PC-3 (cell line): ENCODE measurements around the gene BCR. TPM values are rescaled to one million over a fixed set of nuclear protein-coding genes. Genes with fewer than 3 reads are reported as not detected.

Experiments used
- ATAC-seq: fragments of 200-7000 bp; cut with Tn5 transposase; 2 replicates; pipeline ENCODE4 v1.9.1; 2020; ENCODE audit warnings: mild to moderate bottlenecking, moderate library complexity
- BruUV-seq: library from RNA; stranded (reverse); fragments of 400-500 nt; replicated peaks from 2 replicates; lab custom pipeline; 2021; lab: Mats Ljungman, UMichigan
- CTCF ChIA-PET: fragments of 300-600 bp; sonication (Branson Sonifier 250); formaldehyde crosslinking; loops from one replicate; lab custom pipeline; 2022; ENCODE audit warnings: antibody characterized with exemption; lab: Charles Lee
- POLR2A ChIA-PET: fragments of 300-600 bp; sonication (Branson Sonifier 250); formaldehyde crosslinking; loops from one replicate; lab custom pipeline; 2022; ENCODE audit warnings: antibody characterized with exemption; ENCODE audit not compliant: unreplicated experiment; lab: Charles Lee
- DNase-seq: peaks from one replicate; pipeline ENCODE4 v3.0.0-alpha.2; 2015
- H2AFZ ChIP-seq: fragments of 300-600 bp; sonication (generic); 2 replicates; pipeline ENCODE4 v1.6.0; 2016; ENCODE audit warnings: antibody characterized with exemption, low read length
- H3F3A ChIP-seq: fragments of 300-600 bp; sonication (generic); one replicate; pipeline ENCODE4 v1.6.0; 2017; ENCODE audit warnings: antibody characterized with exemption, low read length, control low read depth, mild to moderate bottlenecking; ENCODE audit not compliant: unreplicated experiment
- H3K27ac ChIP-seq: fragments of 300-600 bp; sonication (generic); 2 replicates; pipeline ENCODE4 v1.5.1; 2016; ENCODE audit warnings: mild to moderate bottlenecking, low read length
- H3K27me3 ChIP-seq: fragments of 300-600 bp; sonication (generic); 2 replicates; pipeline ENCODE4 v1.6.1; 2016; ENCODE audit warnings: low read length, mixed read lengths
- H3K36me3 ChIP-seq: fragments of 300-600 bp; sonication (generic); 2 replicates; pipeline ENCODE4 v1.6.1; 2016; ENCODE audit warnings: low read depth, mixed run types, low read length, mixed read lengths
- H3K4me1 ChIP-seq: fragments of 300-600 bp; sonication (generic); 2 replicates; pipeline ENCODE4 v1.5.1; 2016; ENCODE audit warnings: low read length; ENCODE audit not compliant: insufficient read depth
- H3K4me2 ChIP-seq: fragments of 300-600 bp; sonication (generic); 2 replicates; pipeline ENCODE4 v1.6.0; 2016; ENCODE audit warnings: low read length
- H3K4me3 ChIP-seq: fragments of 300-600 bp; sonication (generic); 2 replicates; pipeline ENCODE4 v1.5.1; 2016; ENCODE audit warnings: mild to moderate bottlenecking, low read length, mixed read lengths
- H3K79me2 ChIP-seq: fragments of 300-600 bp; sonication (generic); 2 replicates; pipeline ENCODE4 v1.6.1; 2017; ENCODE audit warnings: low read length, mixed read lengths
- H3K9ac ChIP-seq: fragments of 300-600 bp; sonication (generic); 2 replicates; pipeline ENCODE4 v1.6.0; 2016; ENCODE audit warnings: mild to moderate bottlenecking, low read length
- H3K9me2 ChIP-seq: fragments of 300-600 bp; sonication (generic); replicated peaks from 2 replicates; pipeline ENCODE4 v1.6.1; 2016; ENCODE audit warnings: mixed run types, low read length, mixed read lengths
- H3K9me3 ChIP-seq: fragments of 300-600 bp; sonication (generic); 2 replicates; pipeline ENCODE4 v1.6.1; 2016; ENCODE audit warnings: low read length, mixed read lengths
- H4K20me1 ChIP-seq: fragments of 300-600 bp; sonication (generic); 2 replicates; pipeline ENCODE4 v1.6.1; 2016; ENCODE audit warnings: low read length, mixed read lengths
- EZH2 ChIP-seq: fragments of 300-600 bp; sonication (generic); IDR thresholded peaks from one replicate; pipeline ENCODE4 v1.6.1; 2017; ENCODE audit warnings: antibody characterized with exemption, mild to moderate bottlenecking, low read length; ENCODE audit not compliant: unreplicated experiment
- EZH2phosphoT487 ChIP-seq: fragments of 300-600 bp; sonication (generic); IDR thresholded peaks from 2 replicates; pipeline ENCODE4 v1.6.1; 2018; ENCODE audit warnings: mild to moderate bottlenecking, antibody characterized with exemption, low read length, borderline replicate concordance
- intact Hi-C: fragments of 100-400 bp; cut with micrococcal nuclease; formaldehyde crosslinking; loops from 2 replicates; pipeline ENCODE4 v1.9.0; 2023
- total RNA-seq: library from RNA; depleted of rRNA; stranded (reverse); fragments of >200 nt; gene quantifications from 2 replicates; pipeline ENCODE4 v1.2.3, GENCODE V29; 2014
- TF ChIP-seq, protein P1 (sequence below): fragments of 300-600 bp; sonication (generic); conservative IDR thresholded peaks from 2 replicates; pipeline ENCODE4 v1.5.1; 2017; ENCODE audit warnings: antibody characterized with exemption, low read depth, mild to moderate bottlenecking, low read length

The BCR gene
- total RNA-seq, 1 experiment from 2014 or later: 36.8 TPM

DNA sequence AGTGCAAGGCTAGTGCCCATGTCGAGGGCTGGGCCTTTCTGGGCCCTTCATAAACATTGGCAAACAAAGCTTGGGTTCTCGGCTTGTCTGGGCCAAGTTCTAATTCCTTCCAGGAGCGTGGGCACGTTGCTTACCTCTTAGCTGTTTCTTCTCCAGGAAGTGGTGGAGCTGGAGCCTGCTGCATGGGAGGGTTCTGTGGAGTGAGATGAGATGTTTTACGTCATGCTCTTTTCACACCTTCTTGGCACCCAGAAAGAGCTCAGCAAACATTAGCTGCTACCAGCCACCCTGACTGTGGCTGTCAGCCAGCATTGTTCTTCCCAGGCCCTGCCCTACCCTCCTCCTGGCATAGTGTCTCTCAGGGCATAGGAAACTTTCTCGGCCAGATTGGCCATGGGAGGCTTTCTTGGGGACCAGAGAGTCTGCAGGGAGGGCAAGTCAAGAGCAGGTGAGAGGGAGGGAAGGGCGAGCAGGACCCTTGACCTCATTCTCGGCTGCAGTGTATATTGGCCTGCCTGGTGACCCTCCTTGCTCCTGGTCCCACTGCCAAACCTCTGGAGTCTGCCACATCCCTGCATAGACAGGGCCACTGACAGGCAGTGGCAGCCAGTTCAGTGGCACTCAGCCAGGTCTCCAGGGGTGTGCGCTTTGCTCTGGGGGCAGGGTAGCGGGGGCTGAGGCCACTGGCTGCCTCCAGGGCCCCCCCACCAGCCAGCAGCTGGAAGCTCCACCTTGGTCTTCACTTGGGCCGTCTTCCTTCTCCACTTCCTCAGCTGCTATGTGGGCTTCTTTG, 98.8 kb downstream of the BCR start:
- no peak for TF ChIP-seq EZH2
- TF ChIP-seq, protein P1, sequence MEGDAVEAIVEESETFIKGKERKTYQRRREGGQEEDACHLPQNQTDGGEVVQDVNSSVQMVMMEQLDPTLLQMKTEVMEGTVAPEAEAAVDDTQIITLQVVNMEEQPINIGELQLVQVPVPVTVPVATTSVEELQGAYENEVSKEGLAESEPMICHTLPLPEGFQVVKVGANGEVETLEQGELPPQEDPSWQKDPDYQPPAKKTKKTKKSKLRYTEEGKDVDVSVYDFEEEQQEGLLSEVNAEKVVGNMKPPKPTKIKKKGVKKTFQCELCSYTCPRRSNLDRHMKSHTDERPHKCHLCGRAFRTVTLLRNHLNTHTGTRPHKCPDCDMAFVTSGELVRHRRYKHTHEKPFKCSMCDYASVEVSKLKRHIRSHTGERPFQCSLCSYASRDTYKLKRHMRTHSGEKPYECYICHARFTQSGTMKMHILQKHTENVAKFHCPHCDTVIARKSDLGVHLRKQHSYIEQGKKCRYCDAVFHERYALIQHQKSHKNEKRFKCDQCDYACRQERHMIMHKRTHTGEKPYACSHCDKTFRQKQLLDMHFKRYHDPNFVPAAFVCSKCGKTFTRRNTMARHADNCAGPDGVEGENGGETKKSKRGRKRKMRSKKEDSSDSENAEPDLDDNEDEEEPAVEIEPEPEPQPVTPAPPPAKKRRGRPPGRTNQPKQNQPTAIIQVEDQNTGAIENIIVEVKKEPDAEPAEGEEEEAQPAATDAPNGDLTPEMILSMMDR: no peak
- no peak for TF ChIP-seq EZH2phosphoT487
- peaks cover 22% of the 10 kb centered on the region for H3K4me1 ChIP-seq
- H3K27ac ChIP-seq: peak overlapping the region; percentile 39
- DNase-seq (peak; percentile 49), ATAC-seq (peak; percentile 63)
- H3K27me3 ChIP-seq: no peaks in the 10 kb centered on the region
- H3F3A ChIP-seq: no peaks in the 10 kb centered on the region
- no peak overlapping the region for H3K4me3 ChIP-seq
- no peaks in the 10 kb centered on the region for H3K79me2 ChIP-seq
- H4K20me1 ChIP-seq: no peaks in the 10 kb centered on the region
- CTCF ChIA-PET: interaction anchor here (0.9 to 1.2 kb wide), 5 partner anchors 10 to 107 kb away, joined by 3 to 4 read pairs (median 3); partner anchors contain the start of gene BCR
- H3K9me2 ChIP-seq: no peaks in the 10 kb centered on the region
- H2AFZ ChIP-seq: no peak overlapping the region
- no peaks in the 10 kb centered on the region for H3K9me3 ChIP-seq
- POLR2A ChIA-PET: no interaction called here
- no peaks in the 10 kb centered on the region for H3K36me3 ChIP-seq
- H3K4me2 ChIP-seq: no peak overlapping the region
- no TSS peak for BruUV-seq
- intact Hi-C loops: no loop called here
- no peak overlapping the region for H3K9ac ChIP-seq

DNA sequence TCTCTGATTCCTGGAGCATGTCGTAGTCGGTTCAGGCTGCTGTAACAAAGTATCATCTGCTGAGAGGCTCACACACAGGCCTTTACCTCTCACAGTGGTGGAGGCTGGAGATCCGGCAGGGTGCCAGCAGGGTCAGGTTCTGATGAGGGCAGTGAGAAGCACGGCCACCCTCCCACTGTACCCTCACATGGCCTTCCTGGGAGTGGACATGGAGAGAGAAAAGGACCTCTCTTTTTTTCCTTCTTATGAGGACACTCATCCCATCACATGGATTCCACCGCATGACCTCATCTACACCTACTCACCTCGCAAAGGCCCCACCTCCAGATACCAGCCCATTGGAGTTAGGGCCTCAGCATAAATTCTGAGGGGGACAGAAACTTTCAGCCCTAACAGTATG, 99.5 kb downstream of the BCR start:
- Histone ChIP-seq H3K27ac (peak overlapping the region; percentile 32), H3K4me3 (no peak overlapping the region), H3K4me2 (no peak overlapping the region), H3K9me3 (no peaks in the 10 kb centered on the region), H3K4me1 (peaks cover 22% of the 10 kb centered on the region), H3F3A (no peaks in the 10 kb centered on the region), H3K9me2 (no peaks in the 10 kb centered on the region), H3K36me3 (no peaks in the 10 kb centered on the region), H2AFZ (no peak overlapping the region), H4K20me1 (no peaks in the 10 kb centered on the region), H3K79me2 (no peaks in the 10 kb centered on the region), H3K27me3 (no peaks in the 10 kb centered on the region), H3K9ac (no peak overlapping the region)
- POLR2A ChIA-PET: no interaction called here
- ATAC-seq (no peak), DNase-seq (no peak)
- no TSS peak for BruUV-seq
- CTCF ChIA-PET: no interaction called here
- TF ChIP-seq EZH2 (no peak), EZH2phosphoT487 (no peak)
- TF ChIP-seq, protein P1: no peak
- intact Hi-C loops: loop anchor here (5.0 kb wide), 1 partner anchor 37 kb away; no protein-coding TSS in a partner anchor
